ENCODE measurements around the gene KIF23.
A peak's percentile ranks its signal among the peaks of the same experiment; 100 is the strongest.

Gene KIF23

GRCh38 chr15:69463182-69463756 lies 49.1 kb downstream of the KIF23 start:
- DNase-seq (ENCODE audit: low read depth in 2 of 2, low spot score in 1 of 2): no peak

DNA sequence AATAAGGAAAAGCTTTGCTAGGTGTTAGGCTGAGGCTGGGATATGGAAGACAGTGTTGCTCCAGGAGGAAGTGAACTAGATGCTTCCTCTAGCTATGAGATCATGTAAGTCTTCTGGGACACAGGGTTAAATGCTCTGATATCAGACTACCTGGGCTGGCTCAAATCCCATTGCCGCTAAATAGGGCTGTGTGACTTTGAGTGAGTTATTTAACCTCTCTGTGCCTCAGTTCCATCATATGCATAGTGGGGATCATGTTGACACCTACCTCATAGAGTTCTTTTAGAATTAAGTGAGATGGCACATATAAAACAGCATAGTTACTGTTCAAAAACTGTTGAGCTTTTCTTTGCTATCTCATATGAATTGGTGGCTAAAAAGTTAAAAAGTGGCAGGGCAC lies 51.1 kb downstream of the KIF23 start:
- no peak for DNase-seq (ENCODE audit: low read depth in 2 of 2, low spot score in 1 of 2)

GRCh38 chr15:69466733-69467132 lies 52.6 kb downstream of the KIF23 start:
- DNase-seq (ENCODE audit: low read depth in 2 of 2, low spot score in 1 of 2): no peak

GRCh38 chr15:69467636-69468035 lies 53.5 kb downstream of the KIF23 start:
- no peak for DNase-seq (ENCODE audit: low read depth in 2 of 2, low spot score in 1 of 2)

DNA sequence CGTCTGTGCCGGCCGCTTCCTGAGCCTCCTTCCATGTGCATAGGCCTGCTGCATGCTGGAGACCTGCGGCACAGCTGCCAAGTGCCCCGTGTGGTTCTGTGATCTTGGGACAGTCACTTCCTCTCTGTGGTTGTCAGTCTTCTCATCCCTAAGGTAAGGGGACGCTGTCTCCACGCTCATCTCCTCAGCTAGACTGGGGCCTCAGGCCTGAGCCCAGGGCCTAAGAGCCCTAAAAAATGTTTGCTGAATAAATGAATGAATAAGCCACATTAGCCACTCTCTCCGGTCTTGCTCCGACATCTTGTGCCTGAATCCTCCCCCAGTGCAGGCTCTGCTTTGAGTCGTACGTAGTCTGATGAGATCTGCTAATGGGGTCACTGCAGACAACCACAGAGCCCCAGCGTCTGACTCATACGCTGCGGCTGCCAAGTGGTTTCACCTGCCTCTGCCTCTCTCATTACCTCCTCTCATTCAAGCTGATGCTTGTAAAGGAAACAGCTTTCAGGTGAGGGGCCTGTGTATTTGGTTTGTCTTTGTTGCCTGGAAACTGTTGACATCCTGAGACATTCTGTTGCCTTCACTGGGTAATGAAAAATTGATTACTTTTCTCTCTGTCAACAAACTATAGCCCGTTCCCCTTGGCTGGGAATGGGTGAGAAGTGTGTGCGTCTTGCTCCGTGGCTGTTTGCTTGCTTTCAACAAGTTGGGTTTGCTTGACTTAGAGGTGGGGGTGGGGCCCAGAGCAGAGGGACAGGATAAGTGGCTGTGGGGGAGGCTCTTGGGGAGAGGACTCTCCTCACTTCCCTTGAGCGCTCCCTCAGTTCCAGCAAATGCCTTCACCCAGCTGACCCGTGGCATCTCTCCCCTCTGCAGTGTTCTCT lies 54.3 kb downstream of the KIF23 start:
- peak; percentile 61 to 63 for DNase-seq (ENCODE audit: low read depth in 2 of 2, low spot score in 1 of 2)

- DNase-seq (ENCODE audit: low read depth in 2 of 2, low spot score in 1 of 2): no peak
Measured at GRCh38 chr15:69469467-69470201, 55.5 kb downstream of the KIF23 start.

DNA sequence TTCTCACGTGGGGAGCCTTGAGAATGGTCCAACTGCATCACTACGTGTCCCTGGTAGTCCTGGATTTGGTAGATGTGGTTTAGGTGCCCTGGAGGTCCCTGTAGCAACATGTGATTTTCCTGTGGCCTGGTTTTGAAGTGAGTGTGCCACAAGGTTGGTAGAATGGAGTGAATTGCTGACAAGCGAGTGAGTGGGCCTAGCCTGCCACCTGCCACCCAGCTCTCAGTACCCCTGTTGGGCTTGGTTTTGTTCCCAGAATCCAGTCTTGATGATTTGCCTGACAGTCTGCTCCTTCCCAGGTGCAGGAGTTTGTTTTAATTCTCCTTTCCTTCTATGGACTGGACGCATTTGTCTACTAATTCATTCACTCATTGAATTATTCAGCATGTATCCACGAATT lies 57.9 kb downstream of the KIF23 start:
- no peak for DNase-seq (ENCODE audit: low read depth in 2 of 2, low spot score in 1 of 2)

GRCh38 chr15:69472562-69472961 lies 58.4 kb downstream of the KIF23 start:
- no peak for DNase-seq (ENCODE audit: low read depth in 2 of 2, low spot score in 1 of 2)

GRCh38 chr15:69474291-69474690 lies 60.1 kb downstream of the KIF23 start:
- no peak for DNase-seq (ENCODE audit: low read depth in 2 of 2, low spot score in 1 of 2)

DNA sequence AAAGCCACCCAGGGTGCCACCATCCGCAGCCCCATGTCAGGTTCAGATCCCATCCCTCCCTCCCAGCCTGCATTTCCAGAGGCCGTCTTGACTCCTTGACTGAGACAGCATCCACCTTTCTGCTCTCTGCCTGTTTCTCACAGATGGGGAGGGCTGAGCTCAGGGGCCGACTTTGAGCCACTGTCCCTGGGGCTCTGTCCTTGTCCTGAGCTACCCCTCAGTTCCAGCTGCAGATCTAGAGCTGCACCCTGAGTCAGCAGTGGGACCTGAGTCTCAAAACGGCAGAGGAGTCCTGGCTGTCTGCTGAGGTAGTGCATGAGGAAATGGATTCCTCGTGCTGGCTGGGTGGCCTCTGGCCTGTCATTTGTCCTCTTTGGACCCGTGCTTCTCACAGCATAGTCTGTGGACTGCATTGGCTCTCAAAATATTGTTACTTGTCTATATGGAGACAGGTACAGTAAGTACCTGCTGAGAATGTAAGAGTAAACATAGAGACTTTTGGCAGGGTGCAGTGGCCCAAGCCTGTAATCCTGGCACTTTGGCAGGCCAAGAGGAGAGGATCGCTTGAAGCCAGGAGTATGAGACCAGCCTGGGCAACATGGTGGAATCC lies 60.8 kb downstream of the KIF23 start:
- no peak for DNase-seq (ENCODE audit: low read depth in 2 of 2, low spot score in 1 of 2)

GRCh38 chr15:69475769-69476358 lies 61.7 kb downstream of the KIF23 start:
- peak; percentile 57 to 60 for DNase-seq (ENCODE audit: low read depth in 2 of 2, low spot score in 1 of 2)

DNA sequence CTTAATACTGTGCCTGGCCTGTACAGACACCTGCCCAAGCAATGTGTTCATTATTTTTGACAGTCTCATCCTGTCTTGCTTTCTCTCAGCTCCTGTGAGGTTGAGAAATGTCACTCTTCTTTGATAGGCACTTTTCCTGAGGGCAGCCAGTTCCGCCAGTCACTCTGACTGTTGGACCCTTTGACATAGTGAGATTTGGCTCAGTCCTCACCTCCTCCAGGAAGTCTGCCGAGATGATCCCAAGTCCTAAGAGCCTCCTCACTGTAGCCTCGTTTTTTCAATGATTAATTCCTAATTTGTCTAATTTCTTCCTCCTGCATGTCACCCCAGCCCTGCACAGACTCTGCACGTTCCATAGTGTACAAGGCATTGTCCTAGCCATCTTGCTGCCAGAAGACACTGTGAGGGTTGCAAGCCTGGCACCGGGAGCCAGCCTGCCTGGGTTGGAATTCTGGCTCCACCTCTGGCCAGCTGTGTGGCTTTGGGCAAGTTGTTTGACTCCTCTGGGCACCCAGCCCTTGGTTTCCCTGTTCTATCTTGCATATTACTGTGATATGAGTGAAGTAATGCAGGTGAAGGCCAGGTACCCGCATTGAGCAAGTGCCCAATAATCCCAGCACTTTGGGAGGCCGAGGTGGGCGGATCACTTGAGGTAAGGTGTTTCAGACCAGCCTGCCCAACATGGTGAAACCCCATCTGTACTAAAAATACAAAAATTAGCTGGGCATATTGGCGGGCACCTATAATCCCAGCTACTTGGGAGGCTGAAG lies 62.7 kb downstream of the KIF23 start:
- DNase-seq (ENCODE audit: low read depth in 2 of 2, low spot score in 1 of 2): no peak

DNA sequence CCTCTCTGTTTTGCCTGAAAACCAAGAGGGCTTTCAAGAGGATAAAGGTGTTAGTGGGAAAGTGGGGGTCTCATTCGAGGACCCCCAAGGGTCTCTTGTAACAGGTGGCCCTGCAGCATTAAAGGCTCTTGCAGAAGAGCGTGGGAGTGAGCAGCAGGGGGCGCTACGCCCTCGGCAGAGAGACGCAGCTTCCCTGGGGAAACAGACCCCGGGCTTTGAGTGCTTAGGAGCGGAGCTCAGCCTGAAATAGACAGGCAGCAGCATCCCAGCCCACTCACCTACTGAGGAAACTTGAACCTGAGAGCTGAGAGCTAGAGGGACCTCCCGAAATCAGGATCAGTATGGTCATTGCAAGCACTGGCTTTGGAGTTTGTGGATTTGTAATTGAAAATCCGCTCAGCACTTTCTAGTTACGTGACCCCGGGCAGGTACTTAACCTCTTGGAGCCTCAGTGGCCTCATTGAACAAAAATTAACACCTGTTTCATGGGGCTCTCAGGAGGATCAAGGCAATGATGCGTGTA lies 64.2 kb downstream of the KIF23 start:
- DNase-seq (ENCODE audit: low read depth in 2 of 2, low spot score in 1 of 2): no peak

DNA sequence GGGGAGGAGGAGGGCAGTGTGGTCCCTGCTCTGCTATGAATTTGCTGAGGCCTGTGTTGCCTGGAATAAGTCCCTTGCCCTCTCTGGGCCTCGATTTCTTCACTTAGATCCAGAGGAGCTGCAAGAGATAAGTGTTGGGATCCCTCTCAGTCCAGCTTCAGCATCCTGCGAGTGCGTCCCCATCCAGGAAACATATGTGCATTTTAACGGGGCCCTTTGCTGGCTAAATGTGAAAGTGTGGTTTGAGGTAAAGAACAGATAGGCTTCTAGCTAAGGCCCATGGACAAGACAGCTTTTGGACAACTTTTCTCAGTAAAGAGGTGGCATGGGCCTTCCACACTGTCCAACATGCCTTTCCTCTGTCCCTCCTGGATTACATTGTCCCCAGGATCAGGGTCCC lies 64.9 kb downstream of the KIF23 start:
- DNase-seq (ENCODE audit: low read depth in 2 of 2, low spot score in 1 of 2): no peak

DNA sequence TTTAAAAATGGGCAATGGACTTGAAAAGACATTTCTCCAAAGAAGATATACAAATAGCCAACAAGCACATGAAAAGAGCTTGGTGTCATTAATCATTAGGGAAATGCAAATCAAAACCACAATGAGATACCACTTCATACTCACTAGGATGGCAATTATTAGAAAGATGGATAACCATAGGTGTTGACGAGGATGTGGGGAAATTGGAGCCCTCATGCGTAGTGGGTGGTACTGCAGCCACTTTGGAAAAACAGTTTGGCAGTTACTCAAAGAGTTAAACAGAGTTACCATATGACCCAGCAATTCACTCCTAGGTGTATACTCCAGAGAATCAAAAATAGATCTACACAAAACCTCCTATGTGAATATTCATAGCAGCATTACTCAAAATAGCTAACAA lies 65.8 kb downstream of the KIF23 start:
- no peak for DNase-seq (ENCODE audit: low read depth in 2 of 2, low spot score in 1 of 2)

- no peak for DNase-seq (ENCODE audit: low read depth in 2 of 2, low spot score in 1 of 2)
Measured at GRCh38 chr15:69480932-69481331, 66.8 kb downstream of the KIF23 start.

GRCh38 chr15:69482686-69483256 lies 68.6 kb downstream of the KIF23 start:
- DNase-seq (ENCODE audit: low read depth in 2 of 2, low spot score in 1 of 2): no peak

GRCh38 chr15:69484837-69485236 lies 70.7 kb downstream of the KIF23 start:
- no peak for DNase-seq (ENCODE audit: low read depth in 2 of 2, low spot score in 1 of 2)

DNA sequence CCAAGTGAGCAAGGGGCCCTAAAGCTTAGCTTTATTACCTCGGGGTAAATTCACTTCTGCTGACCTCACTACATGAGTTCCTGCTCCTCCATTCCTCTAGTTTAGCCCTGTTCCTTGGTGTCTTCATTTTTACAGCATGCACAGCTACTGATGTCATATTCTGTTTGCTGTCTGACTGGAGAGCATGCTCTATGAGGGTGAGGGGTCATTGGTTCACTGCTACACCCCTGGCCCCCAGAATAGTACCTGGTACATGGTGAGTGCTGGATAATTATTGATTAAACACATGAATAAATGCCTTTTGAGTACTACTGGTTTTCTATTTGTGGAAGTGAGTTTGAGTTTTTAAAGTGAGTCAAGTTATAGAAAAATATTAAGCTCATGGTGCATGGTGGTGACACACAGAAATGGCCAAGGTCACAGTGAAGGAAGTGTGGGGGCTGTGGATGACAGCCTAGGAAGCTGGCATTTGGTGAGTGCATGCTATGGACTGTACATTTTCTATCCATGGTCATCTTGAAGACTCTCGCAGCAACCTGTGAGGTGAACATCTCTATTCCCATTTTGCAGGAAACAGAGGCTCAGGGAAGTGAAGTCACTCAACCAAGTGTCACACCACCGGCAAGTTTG lies 72.4 kb downstream of the KIF23 start:
- no peak for DNase-seq (ENCODE audit: low read depth in 2 of 2, low spot score in 1 of 2)

All from stimulated activated CD8-positive, alpha-beta memory T cell treated with anti-CD3 and anti-CD28 coated beads, Interleukin-4, amount 100 ng/mL, for 1 hour (primary cell).